AG04450 (cell line): ENCODE measurements around the gene SPNS2. TPM values are rescaled to one million over a fixed set of nuclear protein-coding genes. Genes with fewer than 3 reads are reported as not detected.

ENCODE experiments used
- CTCF ChIA-PET: fragments of 300-600, 350-600 bp; formaldehyde crosslinking; extraction: SDS; loops from one replicate; lab custom pipeline; 2022; ENCODE audit warnings: antibody characterized with exemption, inconsistent platforms; lab: Charles Lee
- POLR2A ChIA-PET: fragments of 350-600 bp; formaldehyde crosslinking; extraction: SDS; loops from one replicate; lab custom pipeline; 2021; ENCODE audit warnings: antibody characterized with exemption, inconsistent platforms; lab: Yijun Ruan, JAX
- DNase-seq: peaks from one replicate; pipeline ENCODE4 v3.0.0-alpha.2; 2011; ENCODE audit warnings: low read depth, low spot score
- H3K27ac ChIP-seq: one replicate; pipeline ENCODE4 v1.5.1; 2012; ENCODE audit warnings: low read depth, low read length, control low read depth
- H3K27me3 ChIP-seq: one replicate; pipeline ENCODE4 v1.6.0; 2012; ENCODE audit warnings: low read length; ENCODE audit not compliant: control insufficient read depth, insufficient read depth
- H3K4me3 ChIP-seq: 2 replicates; pipeline ENCODE4 v1.5.1; 2011; ENCODE audit warnings: mild to moderate bottlenecking, low read depth, low read length, control low read depth
- H3K9me3 ChIP-seq: 2 replicates; pipeline ENCODE4 v1.5.1; 2012; ENCODE audit warnings: low read length; ENCODE audit not compliant: control insufficient read depth, insufficient read depth
- polyA plus RNA-seq: library from polyadenylated mRNA; depleted of rRNA; stranded (reverse); fragments of >200 nt; gene quantifications from 2 replicates; pipeline ENCODE4 v1.2.3, GENCODE V29; 2011
- TF ChIP-seq, protein P1 (sequence below): IDR thresholded peaks from 2 replicates; pipeline ENCODE4 v1.5.1; 2011; ENCODE audit warnings: low read depth, low read length, control low read depth, inconsistent platforms

Gene SPNS2
- polyA plus RNA-seq, 1 experiment: not detected

GRCh38 chr17:4518901-4519300 is 20.2 kb downstream of the SPNS2 start:
- Histone ChIP-seq H3K4me3 (no peak overlapping the region), H3K27ac (no peak overlapping the region), H3K9me3 (no peaks in the 10 kb centered on the region; the same call in 1 of the 2 replicates), H3K27me3 (peaks cover 24% of the 10 kb centered on the region)
- DNase-seq: no peak
- CTCF ChIA-PET: no interaction called here
- TF ChIP-seq, protein P1, sequence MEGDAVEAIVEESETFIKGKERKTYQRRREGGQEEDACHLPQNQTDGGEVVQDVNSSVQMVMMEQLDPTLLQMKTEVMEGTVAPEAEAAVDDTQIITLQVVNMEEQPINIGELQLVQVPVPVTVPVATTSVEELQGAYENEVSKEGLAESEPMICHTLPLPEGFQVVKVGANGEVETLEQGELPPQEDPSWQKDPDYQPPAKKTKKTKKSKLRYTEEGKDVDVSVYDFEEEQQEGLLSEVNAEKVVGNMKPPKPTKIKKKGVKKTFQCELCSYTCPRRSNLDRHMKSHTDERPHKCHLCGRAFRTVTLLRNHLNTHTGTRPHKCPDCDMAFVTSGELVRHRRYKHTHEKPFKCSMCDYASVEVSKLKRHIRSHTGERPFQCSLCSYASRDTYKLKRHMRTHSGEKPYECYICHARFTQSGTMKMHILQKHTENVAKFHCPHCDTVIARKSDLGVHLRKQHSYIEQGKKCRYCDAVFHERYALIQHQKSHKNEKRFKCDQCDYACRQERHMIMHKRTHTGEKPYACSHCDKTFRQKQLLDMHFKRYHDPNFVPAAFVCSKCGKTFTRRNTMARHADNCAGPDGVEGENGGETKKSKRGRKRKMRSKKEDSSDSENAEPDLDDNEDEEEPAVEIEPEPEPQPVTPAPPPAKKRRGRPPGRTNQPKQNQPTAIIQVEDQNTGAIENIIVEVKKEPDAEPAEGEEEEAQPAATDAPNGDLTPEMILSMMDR: no peak
- POLR2A ChIA-PET: no interaction called here

- ChIA-PET CTCF (no interaction called here), POLR2A (no interaction called here)
- Histone ChIP-seq H3K27me3 (peaks cover 20% of the 10 kb centered on the region), H3K9me3 (no peaks in the 10 kb centered on the region; the same call in 1 of the 2 replicates), H3K4me3 (no peak overlapping the region), H3K27ac (no peak overlapping the region)
- DNase-seq: no peak
- TF ChIP-seq, protein P1: no peak
Observed at GRCh38 chr17:4519361-4519788, 20.7 kb downstream of the SPNS2 start.

DNA sequence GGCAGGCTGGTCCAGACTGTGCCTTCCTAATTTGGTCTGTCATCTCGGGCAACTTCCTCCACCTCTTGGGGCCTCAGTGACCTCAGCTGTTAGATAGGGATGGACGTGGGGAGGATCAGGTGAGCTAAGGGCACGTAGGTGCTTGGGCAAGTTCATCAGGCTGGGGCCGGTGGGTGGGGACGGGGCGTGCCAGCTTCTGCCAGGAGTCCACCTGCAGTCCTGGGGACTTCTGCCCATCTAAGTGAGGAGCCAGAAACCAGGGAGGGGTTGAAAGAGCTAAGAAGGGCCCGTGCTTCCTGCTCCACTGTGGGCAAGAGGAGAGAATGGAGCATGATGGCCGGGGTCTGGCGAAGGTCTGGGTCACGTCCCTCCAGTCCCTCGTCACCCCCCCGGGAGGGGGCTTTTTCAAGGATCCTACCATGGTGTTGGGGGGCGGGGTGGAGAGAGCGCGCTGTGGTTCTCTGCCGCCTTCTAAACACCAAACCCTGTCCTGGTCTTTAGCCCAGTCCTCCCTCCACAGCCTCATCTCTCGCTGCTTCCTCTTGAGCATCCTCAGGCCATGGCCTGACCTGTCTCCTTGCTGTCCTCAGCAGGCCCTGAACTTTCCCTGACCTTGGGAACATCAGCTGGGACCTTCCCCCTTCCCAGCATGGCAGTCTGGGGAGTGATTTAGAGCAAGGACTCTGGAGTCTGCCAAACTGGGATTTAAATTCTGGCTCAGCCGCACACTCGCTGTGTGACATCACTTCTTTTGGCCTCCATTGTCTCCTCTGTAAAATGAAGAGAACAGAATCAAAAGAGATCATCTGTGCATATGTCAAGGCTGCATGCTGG is 21.6 kb downstream of the SPNS2 start:
- ChIA-PET CTCF (no interaction called here), POLR2A (no interaction called here)
- Histone ChIP-seq H3K9me3 (no peaks in the 10 kb centered on the region; the same call in 1 of the 2 replicates), H3K4me3 (no peak overlapping the region), H3K27me3 (peaks cover 25% of the 10 kb centered on the region), H3K27ac (no peak overlapping the region)
- TF ChIP-seq, protein P1: no peak
- no peak for DNase-seq

- no peak overlapping the region for H3K4me3 ChIP-seq
- no peak overlapping the region for H3K27ac ChIP-seq
- TF ChIP-seq, protein P1: no peak
- peaks cover 27% of the 10 kb centered on the region for H3K27me3 ChIP-seq
- CTCF ChIA-PET: no interaction called here
- DNase-seq: no peak
- POLR2A ChIA-PET: interaction anchor here (1.0 kb wide), 1 partner anchor 51 kb away, joined by 3 read pairs; no protein-coding TSS in a partner anchor
- no peaks in the 10 kb centered on the region; the same call in 1 of the 2 replicates for H3K9me3 ChIP-seq
Observed at GRCh38 chr17:4520894-4521600, 22.4 kb downstream of the SPNS2 start.

GRCh38 chr17:4522661-4523060 is 24.0 kb downstream of the SPNS2 start:
- CTCF ChIA-PET: no interaction called here
- DNase-seq: no peak
- Histone ChIP-seq H3K27ac (no peak overlapping the region), H3K9me3 (no peaks in the 10 kb centered on the region; the same call in 1 of the 2 replicates), H3K4me3 (no peak overlapping the region), H3K27me3 (peaks cover 31% of the 10 kb centered on the region)
- POLR2A ChIA-PET: no interaction called here
- TF ChIP-seq, protein P1: no peak
